ENCODE measurements around the gene KANSL2.

- TF ChIP-seq CTCF (IDR thresholded peaks at IDR 0.05), result no peak
- no peak for TF ChIP-seq POLR2A (IDR thresholded peaks at IDR 0.05)
Measured at GRCh38 chr12:48683534-48683933, 1.5 kb upstream of the KANSL2 start.

Data from ovary (tissue), 3 donors.